Endothelial cell of umbilical vein (primary cell): ENCODE data around the gene MYLIP.

Experiments used
- EZH2 ChIP-seq: IDR thresholded peaks from 2 replicates; pipeline ENCODE4 v1.6.1; 2012; ENCODE audit warnings: borderline replicate concordance, low read depth, mild to moderate bottlenecking, moderate library complexity, low read length, inconsistent platforms; ENCODE audit not compliant: severe bottlenecking
- GATA2 ChIP-seq: IDR thresholded peaks from 2 replicates; pipeline ENCODE4 v1.7.0; 2011; ENCODE audit warnings: low read depth, mild to moderate bottlenecking, moderate library complexity, mixed read lengths, low read length; ENCODE audit not compliant: insufficient read length, insufficient read depth
- JUN ChIP-seq: IDR thresholded peaks from 2 replicates; pipeline ENCODE4 v1.6.1; 2011; ENCODE audit warnings: borderline replicate concordance, low read depth; ENCODE audit not compliant: insufficient read length, insufficient read depth
- POLR2A ChIP-seq: IDR thresholded peaks from 2 replicates; pipeline ENCODE4 v1.6.1; 2012; ENCODE audit warnings: low read depth, mild to moderate bottlenecking, control low read depth, low read length
- POLR2AphosphoS5 ChIP-seq: IDR thresholded peaks from 2 replicates; pipeline ENCODE4 v1.6.1; 2012; ENCODE audit warnings: low read depth, mild to moderate bottlenecking, control low read depth, low read length, moderate library complexity; ENCODE audit not compliant: insufficient read depth
- TF ChIP-seq, protein P1 (sequence below), 2 donors: IDR thresholded peaks; 1 replicate in 1 of 2; 2 replicates in 1 of 2; pipeline ENCODE4 v1.5.1; 2011; ENCODE audit warnings: low read length in 2 of 2, mild to moderate bottlenecking in 2 of 2, moderate library complexity in 2 of 2, control low read depth in 1 of 2, inconsistent platforms in 1 of 2, low read depth in 1 of 2; ENCODE audit not compliant: insufficient read depth in 1 of 2; ENCODE audit errors: extremely low read depth in 1 of 2

DNA sequence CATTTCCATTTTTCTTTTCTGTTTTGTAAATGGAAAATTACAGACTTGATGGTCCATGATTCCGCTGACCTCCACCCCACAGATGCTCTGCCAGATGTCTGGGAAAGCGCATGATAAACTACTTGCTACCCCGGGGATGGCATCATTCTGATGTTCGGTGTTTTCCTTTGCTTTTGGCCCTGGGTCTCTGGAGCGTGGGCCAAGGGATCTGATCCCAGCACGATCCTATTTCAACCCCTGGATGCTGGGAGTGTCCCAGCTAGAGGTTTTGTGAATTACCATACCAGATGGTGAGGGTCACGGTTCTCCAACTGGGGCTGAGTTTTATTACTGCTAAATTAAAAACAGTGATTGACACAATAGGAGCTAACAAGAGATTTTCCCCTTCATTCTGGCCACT is 25.2 kb upstream of the MYLIP start:
- TF ChIP-seq POLR2A (no peak), POLR2AphosphoS5 (no peak), JUN (no peak), GATA2 (no peak), EZH2 (no peak)
- TF ChIP-seq, protein P1, sequence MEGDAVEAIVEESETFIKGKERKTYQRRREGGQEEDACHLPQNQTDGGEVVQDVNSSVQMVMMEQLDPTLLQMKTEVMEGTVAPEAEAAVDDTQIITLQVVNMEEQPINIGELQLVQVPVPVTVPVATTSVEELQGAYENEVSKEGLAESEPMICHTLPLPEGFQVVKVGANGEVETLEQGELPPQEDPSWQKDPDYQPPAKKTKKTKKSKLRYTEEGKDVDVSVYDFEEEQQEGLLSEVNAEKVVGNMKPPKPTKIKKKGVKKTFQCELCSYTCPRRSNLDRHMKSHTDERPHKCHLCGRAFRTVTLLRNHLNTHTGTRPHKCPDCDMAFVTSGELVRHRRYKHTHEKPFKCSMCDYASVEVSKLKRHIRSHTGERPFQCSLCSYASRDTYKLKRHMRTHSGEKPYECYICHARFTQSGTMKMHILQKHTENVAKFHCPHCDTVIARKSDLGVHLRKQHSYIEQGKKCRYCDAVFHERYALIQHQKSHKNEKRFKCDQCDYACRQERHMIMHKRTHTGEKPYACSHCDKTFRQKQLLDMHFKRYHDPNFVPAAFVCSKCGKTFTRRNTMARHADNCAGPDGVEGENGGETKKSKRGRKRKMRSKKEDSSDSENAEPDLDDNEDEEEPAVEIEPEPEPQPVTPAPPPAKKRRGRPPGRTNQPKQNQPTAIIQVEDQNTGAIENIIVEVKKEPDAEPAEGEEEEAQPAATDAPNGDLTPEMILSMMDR (IDR thresholded peaks at IDR 0.05; ENCODE audit: extremely low read depth in 1 of 2, insufficient read depth in 1 of 2, low read depth in 1 of 2, low read length in 2 of 2): no peak
